ENCODE results near the gene FBXL7.

The FBXL7 gene

GRCh38 chr5:15943487-15943886 lies 443.5 kb downstream of the FBXL7 start:
- FAIRE-seq (no peak), DNase-seq (ENCODE audit: insufficient read length, low spot score) (no peak)
- TF ChIP-seq CTCF (IDR thresholded peaks at IDR 0.05; ENCODE audit: insufficient read depth, missing control alignments): no peak

GRCh38 chr5:15946026-15946425 lies 446.0 kb downstream of the FBXL7 start:
- no peak for TF ChIP-seq CTCF (IDR thresholded peaks at IDR 0.05; ENCODE audit: insufficient read depth, missing control alignments)
- DNase-seq (ENCODE audit: insufficient read length, low spot score) (no peak), FAIRE-seq (no peak)

GRCh38 chr5:15948190-15948589 lies 448.2 kb downstream of the FBXL7 start:
- TF ChIP-seq CTCF (IDR thresholded peaks at IDR 0.05; ENCODE audit: insufficient read depth, missing control alignments): no peak
- DNase-seq (ENCODE audit: insufficient read length, low spot score): no peak
- FAIRE-seq: no peak

- DNase-seq (ENCODE audit: insufficient read length, low spot score): no peak
- no peak for FAIRE-seq
Observed at GRCh38 chr5:15951126-15951525, 451.1 kb downstream of the FBXL7 start.

GRCh38 chr5:15951550-15951949 lies 451.6 kb downstream of the FBXL7 start:
- DNase-seq (ENCODE audit: insufficient read length, low spot score) (no peak), FAIRE-seq (no peak)
- TF ChIP-seq CTCF (IDR thresholded peaks at IDR 0.05; ENCODE audit: insufficient read depth, missing control alignments): no peak

More at GRCh38 chr5:15951126-15951525, 451.1 kb downstream of the FBXL7 start:
- no peak for TF ChIP-seq CTCF (IDR thresholded peaks at IDR 0.05; ENCODE audit: insufficient read depth, missing control alignments)

- FAIRE-seq (no peak), DNase-seq (ENCODE audit: insufficient read length, low spot score) (no peak)
- TF ChIP-seq CTCF (IDR thresholded peaks at IDR 0.05; ENCODE audit: insufficient read depth, missing control alignments): no peak
Observed at GRCh38 chr5:15956622-15957021, 456.6 kb downstream of the FBXL7 start.

GRCh38 chr5:15957124-15957523 lies 457.1 kb downstream of the FBXL7 start:
- DNase-seq (ENCODE audit: insufficient read length, low spot score): no peak
- TF ChIP-seq CTCF (IDR thresholded peaks at IDR 0.05; ENCODE audit: insufficient read depth, missing control alignments): no peak
- no peak for FAIRE-seq
